ENCODE data around the gene CFI. TPM values are rescaled to one million over a fixed set of nuclear protein-coding genes. Genes with fewer than 3 reads are reported as not detected.

The CFI gene
- 10 to 100 TPM in 1 of 4 donors, 1 to 10 TPM in 2, not detected in 1; 2.0 to 10.1 (median 3.7) TPM for total RNA-seq

DNA sequence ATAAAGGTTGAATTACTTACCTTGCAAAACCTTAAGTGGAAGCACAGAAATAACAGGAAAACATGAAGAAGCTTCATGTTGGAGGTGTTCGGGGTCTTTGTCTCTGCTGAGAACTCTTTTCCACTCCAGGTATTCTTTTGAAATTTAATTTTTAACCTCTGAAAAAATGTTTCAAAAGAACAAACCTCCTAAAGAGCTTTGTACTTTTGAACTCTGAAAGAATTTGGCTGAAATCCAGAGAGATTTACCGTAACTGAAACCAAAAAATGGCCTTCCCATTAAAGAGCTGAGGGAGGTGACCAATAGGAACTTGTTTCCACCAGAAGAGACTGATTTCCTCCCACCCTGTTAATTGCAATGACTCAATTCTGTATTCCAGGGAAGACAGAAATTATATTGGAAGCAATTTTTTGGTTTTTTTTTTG, at the start of gene CFI:
CFI (minus strand) TSS at position 105 of the 425 bp plus-strand sequence; CDS start at position 77, 28 bp downstream.
- TF ChIP-seq POLR2AphosphoS5 (IDR thresholded peaks at IDR 0.05) (no peak), POLR2A (IDR thresholded peaks at IDR 0.05) (no peak), EP300 (IDR thresholded peaks at IDR 0.05) (no peak)
- TF ChIP-seq, protein P1, sequence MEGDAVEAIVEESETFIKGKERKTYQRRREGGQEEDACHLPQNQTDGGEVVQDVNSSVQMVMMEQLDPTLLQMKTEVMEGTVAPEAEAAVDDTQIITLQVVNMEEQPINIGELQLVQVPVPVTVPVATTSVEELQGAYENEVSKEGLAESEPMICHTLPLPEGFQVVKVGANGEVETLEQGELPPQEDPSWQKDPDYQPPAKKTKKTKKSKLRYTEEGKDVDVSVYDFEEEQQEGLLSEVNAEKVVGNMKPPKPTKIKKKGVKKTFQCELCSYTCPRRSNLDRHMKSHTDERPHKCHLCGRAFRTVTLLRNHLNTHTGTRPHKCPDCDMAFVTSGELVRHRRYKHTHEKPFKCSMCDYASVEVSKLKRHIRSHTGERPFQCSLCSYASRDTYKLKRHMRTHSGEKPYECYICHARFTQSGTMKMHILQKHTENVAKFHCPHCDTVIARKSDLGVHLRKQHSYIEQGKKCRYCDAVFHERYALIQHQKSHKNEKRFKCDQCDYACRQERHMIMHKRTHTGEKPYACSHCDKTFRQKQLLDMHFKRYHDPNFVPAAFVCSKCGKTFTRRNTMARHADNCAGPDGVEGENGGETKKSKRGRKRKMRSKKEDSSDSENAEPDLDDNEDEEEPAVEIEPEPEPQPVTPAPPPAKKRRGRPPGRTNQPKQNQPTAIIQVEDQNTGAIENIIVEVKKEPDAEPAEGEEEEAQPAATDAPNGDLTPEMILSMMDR (IDR thresholded peaks at IDR 0.05): no peak
- no peak within 1 kb of the TSS for H3K27ac ChIP-seq
- 42% methylated on average over 2 of the region's 2 CpGs for WGBS
- H3K36me3 ChIP-seq: no peaks in the 10 kb centered on the region
- H3K27me3 ChIP-seq: no peaks in the 10 kb centered on the region
- no peak for DNase-seq (ENCODE audit: low spot score in 2 of 2)
- H3K4me3 ChIP-seq: peak within 1 kb of the TSS; percentile 8
- H3K9me3 ChIP-seq: no peaks in the 10 kb centered on the region
- no peaks in the 10 kb centered on the region for H3K4me1 ChIP-seq

GRCh38 chr4:109850601-109851000, 48.8 kb upstream of the CFI start:
- WGBS: 76% methylated on average over 5 of the region's 5 CpGs
- H3K36me3 ChIP-seq: no peaks in the 10 kb centered on the region

GRCh38 chr4:109848501-109848900, 46.7 kb upstream of the CFI start:
- H3K27ac ChIP-seq: no peak overlapping the region
- no peak for DNase-seq (ENCODE audit: low spot score in 2 of 2)
- no peaks in the 10 kb centered on the region for H3K9me3 ChIP-seq
- H3K36me3 ChIP-seq: no peaks in the 10 kb centered on the region
- no peaks in the 10 kb centered on the region for H3K27me3 ChIP-seq
- TF ChIP-seq POLR2AphosphoS5 (IDR thresholded peaks at IDR 0.05) (no peak), POLR2A (IDR thresholded peaks at IDR 0.05) (no peak), EP300 (IDR thresholded peaks at IDR 0.05) (no peak)
- TF ChIP-seq, protein P1 (IDR thresholded peaks at IDR 0.05): no peak
- H3K4me1 ChIP-seq: no peaks in the 10 kb centered on the region
- no peak overlapping the region for H3K4me3 ChIP-seq
- WGBS: 89% methylated on average over 2 of the region's 2 CpGs

More at GRCh38 chr4:109850601-109851000, 48.8 kb upstream of the CFI start:
- Histone ChIP-seq H3K4me3 (no peak overlapping the region), H3K27ac (no peak overlapping the region), H3K9me3 (no peaks in the 10 kb centered on the region), H3K27me3 (no peaks in the 10 kb centered on the region), H3K4me1 (no peaks in the 10 kb centered on the region)
- no peak for TF ChIP-seq EP300 (IDR thresholded peaks at IDR 0.05)
- TF ChIP-seq, protein P1 (IDR thresholded peaks at IDR 0.05): no peak
- DNase-seq (ENCODE audit: low spot score in 2 of 2): no peak

DNA sequence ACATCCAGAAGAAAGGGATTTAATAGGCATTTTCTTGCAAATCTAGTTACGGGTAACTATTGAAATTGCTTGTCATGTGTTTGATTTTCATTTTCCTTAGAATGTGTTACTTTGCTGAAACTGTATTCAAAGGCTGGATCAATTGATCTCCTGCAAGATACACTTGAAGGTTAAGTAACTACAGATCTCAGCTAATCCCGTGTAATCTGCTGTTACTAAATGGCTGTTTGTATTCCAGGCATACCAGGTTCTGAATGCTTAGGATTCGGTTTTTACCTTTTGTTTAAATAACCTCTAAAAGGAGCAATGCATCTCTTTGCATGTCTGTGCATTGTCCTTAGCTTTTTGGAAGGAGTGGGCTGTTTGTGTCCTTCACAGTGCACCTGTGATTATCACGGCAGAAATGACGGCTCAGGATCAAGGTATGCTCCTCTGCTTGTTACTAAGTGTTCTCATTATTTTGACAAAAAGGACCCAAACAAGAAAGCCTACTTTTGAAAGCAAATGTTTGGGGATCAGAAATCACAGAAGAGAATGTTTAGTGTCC, 46.2 kb upstream of the CFI start, which contains the start of gene LRIT3:
LRIT3 (plus strand) TSS at position 212 of the 547 bp plus-strand sequence; CDS start at position 307, 95 bp downstream.
- Histone ChIP-seq H3K9me3 (no peaks in the 10 kb centered on the region), H3K27ac (no peak within 1 kb of the TSS), H3K4me1 (no peaks in the 10 kb centered on the region), H3K27me3 (no peaks in the 10 kb centered on the region), H3K4me3 (no peak within 1 kb of the TSS), H3K36me3 (peaks cover under 1% of the 10 kb centered on the region)
- TF ChIP-seq POLR2A (IDR thresholded peaks at IDR 0.05) (no peak), POLR2AphosphoS5 (IDR thresholded peaks at IDR 0.05) (no peak), EP300 (IDR thresholded peaks at IDR 0.05) (no peak)
- TF ChIP-seq, protein P1 (IDR thresholded peaks at IDR 0.05): no peak
- WGBS: 85% methylated on average over 5 of the region's 5 CpGs
- DNase-seq (ENCODE audit: low spot score in 2 of 2): no peak

DNA sequence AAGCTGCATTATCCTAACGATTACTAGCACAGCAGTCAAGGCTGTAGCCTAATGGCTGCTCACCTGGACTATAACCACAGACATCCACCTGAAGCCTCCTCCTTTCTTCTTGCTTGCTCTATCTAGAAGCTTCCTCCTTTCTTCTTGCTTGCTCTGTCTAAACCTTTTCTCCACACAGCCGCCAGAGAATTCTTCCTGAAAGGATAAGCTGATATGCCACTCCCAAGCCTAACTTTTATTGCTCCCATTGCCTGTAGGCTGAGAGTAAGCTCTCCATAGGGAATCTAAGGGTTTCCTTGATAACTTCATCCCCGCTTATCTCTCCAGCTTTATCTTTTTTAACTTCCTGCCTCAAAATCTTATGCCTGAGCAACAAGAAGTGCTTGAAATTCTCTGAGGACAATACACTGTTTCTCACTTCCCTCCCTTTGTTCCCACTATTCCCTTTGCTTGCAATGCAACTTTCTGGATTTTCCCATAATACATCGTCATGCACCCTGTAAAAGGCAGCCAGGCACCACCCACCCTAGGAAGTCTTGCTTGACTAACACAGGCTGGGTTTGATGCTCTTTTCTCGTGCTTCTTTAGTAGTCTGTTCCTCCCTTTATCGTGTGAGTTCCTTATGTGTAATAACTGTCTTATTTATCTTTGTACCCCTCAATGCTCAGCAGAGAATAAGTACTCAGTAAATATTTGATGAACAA, 44.7 kb upstream of the CFI start:
- Histone ChIP-seq H3K27ac (no peak overlapping the region), H3K27me3 (no peaks in the 10 kb centered on the region), H3K4me3 (no peak overlapping the region), H3K9me3 (no peaks in the 10 kb centered on the region), H3K36me3 (peaks cover 4% of the 10 kb centered on the region), H3K4me1 (no peaks in the 10 kb centered on the region)
- 65% methylated on average over 6 of the region's 6 CpGs for WGBS
- no peak for TF ChIP-seq POLR2AphosphoS5 (IDR thresholded peaks at IDR 0.05)
- DNase-seq (ENCODE audit: low spot score in 2 of 2): no peak

Data from suprapubic skin (tissue), 4 donors.